ENCODE measurements around the gene ZNF169. TPM values are rescaled to one million over a fixed set of nuclear protein-coding genes. Genes with fewer than 3 reads are reported as not detected.
"Not testable (repeated sequence)": the region's sequence is repeated elsewhere in the genome, so short reads cannot be mapped to it uniquely, and the experiment has no call there.

The ZNF169 gene
- polyA plus RNA-seq, 1 of the 3 experiments (the other 2 are of a cell fraction), result 3.1 TPM

- H3K4me1 ChIP-seq (ENCODE audit: control insufficient read depth in 1 of 2, insufficient read depth in 2 of 2, low read depth in 1 of 2, low read length in 1 of 2); DNase-seq; POLR2A ChIA-PET; H3K4me3 ChIP-seq (ENCODE audit: low read depth in 2 of 2, low read length in 1 of 2); H3K9ac ChIP-seq; H4K20me1 ChIP-seq (ENCODE audit: insufficient read depth); CTCF ChIA-PET; H3K9me2 ChIP-seq; H3K9me3 ChIP-seq; H3K36me3 ChIP-seq (replicated peaks in 1 of 2; ENCODE audit: control insufficient read depth in 1 of 2, insufficient read depth in 2 of 2, low read length in 1 of 2); H2AFZ ChIP-seq (ENCODE audit: low read depth); H3K27me3 ChIP-seq (ENCODE audit: insufficient read depth); H3K79me2 ChIP-seq (ENCODE audit: insufficient read depth); H3K27ac ChIP-seq (ENCODE audit: low read depth in 2 of 2, low read length in 1 of 2); H3K4me2 ChIP-seq; H3F3A ChIP-seq (replicated peaks; ENCODE audit: insufficient read depth): not testable (repeated sequence)
- WGBS (ENCODE audit: low lambda C conversion rate), result 87% methylated on average over 6 of the region's 6 CpGs
Measured at GRCh38 chr9:94339657-94340056, 80.6 kb downstream of the ZNF169 start.

GRCh38 chr9:94340750-94341149, 81.7 kb downstream of the ZNF169 start:
- H3K9me3 ChIP-seq; H3K27me3 ChIP-seq (ENCODE audit: insufficient read depth); H3K4me3 ChIP-seq (ENCODE audit: low read depth in 2 of 2, low read length in 1 of 2); H3K79me2 ChIP-seq (ENCODE audit: insufficient read depth); POLR2A ChIA-PET; H3K4me2 ChIP-seq; H3K27ac ChIP-seq (ENCODE audit: low read depth in 2 of 2, low read length in 1 of 2); H3K4me1 ChIP-seq (ENCODE audit: control insufficient read depth in 1 of 2, insufficient read depth in 2 of 2, low read depth in 1 of 2, low read length in 1 of 2); H4K20me1 ChIP-seq (ENCODE audit: insufficient read depth); CTCF ChIA-PET; H3K9me2 ChIP-seq; DNase-seq; H3F3A ChIP-seq (replicated peaks; ENCODE audit: insufficient read depth); H3K9ac ChIP-seq; H3K36me3 ChIP-seq (replicated peaks in 1 of 2; ENCODE audit: control insufficient read depth in 1 of 2, insufficient read depth in 2 of 2, low read length in 1 of 2); H2AFZ ChIP-seq (ENCODE audit: low read depth): not testable (repeated sequence)
- WGBS (ENCODE audit: low lambda C conversion rate), result 89% methylated on average over 2 of the region's 6 CpGs

- H3K9ac ChIP-seq; H3K4me1 ChIP-seq (ENCODE audit: control insufficient read depth in 1 of 2, insufficient read depth in 2 of 2, low read depth in 1 of 2, low read length in 1 of 2); H3F3A ChIP-seq (replicated peaks; ENCODE audit: insufficient read depth); H3K9me3 ChIP-seq; H3K36me3 ChIP-seq (replicated peaks in 1 of 2; ENCODE audit: control insufficient read depth in 1 of 2, insufficient read depth in 2 of 2, low read length in 1 of 2); CTCF ChIA-PET; H3K4me2 ChIP-seq; H3K27ac ChIP-seq (ENCODE audit: low read depth in 2 of 2, low read length in 1 of 2); H3K79me2 ChIP-seq (ENCODE audit: insufficient read depth); H3K9me2 ChIP-seq; H3K27me3 ChIP-seq (ENCODE audit: insufficient read depth); H2AFZ ChIP-seq (ENCODE audit: low read depth); H4K20me1 ChIP-seq (ENCODE audit: insufficient read depth); DNase-seq; POLR2A ChIA-PET; H3K4me3 ChIP-seq (ENCODE audit: low read depth in 2 of 2, low read length in 1 of 2): not testable (repeated sequence)
- 80% methylated on average over 1 of the region's 2 CpGs for WGBS (ENCODE audit: low lambda C conversion rate)
Measured at GRCh38 chr9:94341703-94342102, 82.6 kb downstream of the ZNF169 start.

GRCh38 chr9:94347451-94347850, 88.4 kb downstream of the ZNF169 start:
- DNase-seq; H3K9ac ChIP-seq; H3K27me3 ChIP-seq (ENCODE audit: insufficient read depth); H3K4me2 ChIP-seq; H3K27ac ChIP-seq (ENCODE audit: low read depth in 2 of 2, low read length in 1 of 2); H2AFZ ChIP-seq (ENCODE audit: low read depth); H3K9me3 ChIP-seq; H3K9me2 ChIP-seq; CTCF ChIA-PET; POLR2A ChIA-PET; H3K79me2 ChIP-seq (ENCODE audit: insufficient read depth); H3K4me1 ChIP-seq (ENCODE audit: control insufficient read depth in 1 of 2, insufficient read depth in 2 of 2, low read depth in 1 of 2, low read length in 1 of 2); H3K4me3 ChIP-seq (ENCODE audit: low read depth in 2 of 2, low read length in 1 of 2); H3K36me3 ChIP-seq (replicated peaks in 1 of 2; ENCODE audit: control insufficient read depth in 1 of 2, insufficient read depth in 2 of 2, low read length in 1 of 2); H4K20me1 ChIP-seq (ENCODE audit: insufficient read depth); H3F3A ChIP-seq (replicated peaks; ENCODE audit: insufficient read depth): not testable (repeated sequence)
- WGBS (ENCODE audit: low lambda C conversion rate), result 87% methylated on average over 9 of the region's 16 CpGs

- H3K36me3 ChIP-seq (replicated peaks in 1 of 2; ENCODE audit: control insufficient read depth in 1 of 2, insufficient read depth in 2 of 2, low read length in 1 of 2); H3K79me2 ChIP-seq (ENCODE audit: insufficient read depth); H3K4me3 ChIP-seq (ENCODE audit: low read depth in 2 of 2, low read length in 1 of 2); POLR2A ChIA-PET; H3K27me3 ChIP-seq (ENCODE audit: insufficient read depth); CTCF ChIA-PET; H3K9me3 ChIP-seq; H3F3A ChIP-seq (replicated peaks; ENCODE audit: insufficient read depth); H3K4me2 ChIP-seq; H3K9me2 ChIP-seq; DNase-seq; H3K27ac ChIP-seq (ENCODE audit: low read depth in 2 of 2, low read length in 1 of 2); H2AFZ ChIP-seq (ENCODE audit: low read depth); H4K20me1 ChIP-seq (ENCODE audit: insufficient read depth); H3K4me1 ChIP-seq (ENCODE audit: control insufficient read depth in 1 of 2, insufficient read depth in 2 of 2, low read depth in 1 of 2, low read length in 1 of 2); H3K9ac ChIP-seq: not testable (repeated sequence)
- no CpG with 5 or more reads among the region's 3 CpGs for WGBS (ENCODE audit: low lambda C conversion rate)
Measured at GRCh38 chr9:94348754-94349153, 89.7 kb downstream of the ZNF169 start.

Other genes starting within 250 kb of the ZNF169 start
- 3.7 and 4.9 TPM in 2 replicates for gene PTPDC1, start 174.8 kb upstream of the ZNF169 start, polyA plus RNA-seq (2012; rRNA removed)
- not detected in 2 replicates for gene NUTM2F, start 69.3 kb downstream of the ZNF169 start, polyA plus RNA-seq (2012; rRNA removed)

Data from SK-N-SH (cell line).